Nephron progenitor cell (in vitro differentiated cells): ENCODE results near the gene MTERF2.

Experiments used
- DNase-seq: peaks from one replicate; pipeline ENCODE4 v3.0.0; 2021
- H3K27ac Mint-ChIP-seq: 2 replicates; pipeline ENCODE4 v1.8.0; 2021; ENCODE audit warnings: mild to moderate bottlenecking, moderate library complexity, mixed read lengths
- H3K27me3 Mint-ChIP-seq: 2 replicates; pipeline ENCODE4 v1.8.0; 2021; ENCODE audit warnings: mild to moderate bottlenecking, low read depth, mixed read lengths; ENCODE audit not compliant: poor library complexity
- H3K36me3 Mint-ChIP-seq: 2 replicates; pipeline ENCODE4 v1.8.0; 2021; ENCODE audit warnings: low read depth, mixed read lengths
- H3K4me1 Mint-ChIP-seq: 2 replicates; pipeline ENCODE4 v1.8.0; 2021; ENCODE audit warnings: mixed read lengths
- H3K4me3 Mint-ChIP-seq: 2 replicates; pipeline ENCODE4 v1.8.0; 2021; ENCODE audit warnings: mild to moderate bottlenecking, moderate library complexity, mixed read lengths
- H3K9me3 Mint-ChIP-seq: 2 replicates; pipeline ENCODE4 v1.8.0; 2021; ENCODE audit warnings: mild to moderate bottlenecking, moderate library complexity, mixed read lengths
- CTCF ChIP-seq: fragments of 200-600 bp; sonication (generic); IDR thresholded peaks from 2 replicates; pipeline ENCODE4 v1.5.0; 2021; ENCODE audit warnings: antibody characterized with exemption

Gene MTERF2

GRCh38 chr12:106985479-106985878 is 1.5 kb downstream of the MTERF2 start:
- peaks cover 32% of the 10 kb centered on the region for H3K4me1 Mint-ChIP-seq
- peaks cover 32% of the 10 kb centered on the region for H3K36me3 Mint-ChIP-seq
- TF ChIP-seq CTCF: no peak
- H3K9me3 Mint-ChIP-seq: no peaks in the 10 kb centered on the region
- no peak overlapping the region for H3K27ac Mint-ChIP-seq
- H3K27me3 Mint-ChIP-seq: no peaks in the 10 kb centered on the region
- DNase-seq: no peak
- H3K4me3 Mint-ChIP-seq: peak overlapping the region; percentile 93

GRCh38 chr12:106984588-106985137 is 2.3 kb downstream of the MTERF2 start:
- no peak for TF ChIP-seq CTCF
- no peak for DNase-seq
- Mint-ChIP-seq H3K9me3 (no peaks in the 10 kb centered on the region), H3K4me3 (peak overlapping the region; percentile 7), H3K36me3 (peaks cover 32% of the 10 kb centered on the region), H3K4me1 (peaks cover 32% of the 10 kb centered on the region), H3K27ac (no peak overlapping the region), H3K27me3 (no peaks in the 10 kb centered on the region)

- H3K27ac Mint-ChIP-seq: no peak overlapping the region
- no peaks in the 10 kb centered on the region for H3K9me3 Mint-ChIP-seq
- H3K27me3 Mint-ChIP-seq: no peaks in the 10 kb centered on the region
- H3K4me3 Mint-ChIP-seq: no peak overlapping the region
- TF ChIP-seq CTCF: no peak
- H3K4me1 Mint-ChIP-seq: peaks cover 26% of the 10 kb centered on the region
- peaks cover 46% of the 10 kb centered on the region for H3K36me3 Mint-ChIP-seq
- DNase-seq: no peak
Observed at GRCh38 chr12:106982229-106982628, 4.7 kb downstream of the MTERF2 start.

GRCh38 chr12:106981788-106982187 is 5.2 kb downstream of the MTERF2 start:
- DNase-seq: no peak
- peaks cover 46% of the 10 kb centered on the region for H3K36me3 Mint-ChIP-seq
- no peak for TF ChIP-seq CTCF
- H3K4me3 Mint-ChIP-seq: no peak overlapping the region
- H3K9me3 Mint-ChIP-seq: no peaks in the 10 kb centered on the region
- H3K4me1 Mint-ChIP-seq: peaks cover 25% of the 10 kb centered on the region
- no peak overlapping the region for H3K27ac Mint-ChIP-seq
- H3K27me3 Mint-ChIP-seq: no peaks in the 10 kb centered on the region

- H3K27me3 Mint-ChIP-seq: no peaks in the 10 kb centered on the region
- H3K4me3 Mint-ChIP-seq: no peak overlapping the region
- peaks cover 49% of the 10 kb centered on the region for H3K36me3 Mint-ChIP-seq
- H3K9me3 Mint-ChIP-seq: no peaks in the 10 kb centered on the region
- H3K27ac Mint-ChIP-seq: no peak overlapping the region
- no peak for DNase-seq
- no peak for TF ChIP-seq CTCF
- H3K4me1 Mint-ChIP-seq: peaks cover 18% of the 10 kb centered on the region
Observed at GRCh38 chr12:106980944-106981343, 6.0 kb downstream of the MTERF2 start.

- H3K27me3 Mint-ChIP-seq: no peaks in the 10 kb centered on the region
- peaks cover 37% of the 10 kb centered on the region for H3K36me3 Mint-ChIP-seq
- no peaks in the 10 kb centered on the region for H3K9me3 Mint-ChIP-seq
- H3K4me3 Mint-ChIP-seq: no peak overlapping the region
- TF ChIP-seq CTCF: no peak
- no peak for DNase-seq
- no peaks in the 10 kb centered on the region for H3K4me1 Mint-ChIP-seq
- H3K27ac Mint-ChIP-seq: peak overlapping the region; percentile 77
Observed at GRCh38 chr12:106978035-106978800, 8.7 kb downstream of the MTERF2 start.
